GM13977 (cell line): ENCODE measurements around the gene PMM2.
"Not testable (repeated sequence)": the region's sequence is repeated elsewhere in the genome, so short reads cannot be mapped to it uniquely, and the experiment has no call there.

Experiments used
- DNase-seq: peaks from one replicate; pipeline ENCODE4 v3.0.0; 2012; ENCODE audit warnings: low spot score
- in situ Hi-C: fragments of 300-500 bp; cut with MboI; formaldehyde crosslinking; loops from one replicate; pipeline ENCODE4 v1.12.0; 2022; ENCODE audit warnings: low sequenced_read_pairs, low pct_unique_long_range_greater_than_20kb, mixed read lengths, inconsistent platforms; ENCODE audit not compliant: unreplicated experiment
- TF ChIP-seq, protein P1 (sequence below): IDR thresholded peaks from 2 replicates; pipeline ENCODE4 v1.5.1; 2012; ENCODE audit warnings: mild to moderate bottlenecking, control low read depth; ENCODE audit not compliant: insufficient read depth; ENCODE audit errors: extremely low read depth, missing control alignments

The PMM2 gene

DNA sequence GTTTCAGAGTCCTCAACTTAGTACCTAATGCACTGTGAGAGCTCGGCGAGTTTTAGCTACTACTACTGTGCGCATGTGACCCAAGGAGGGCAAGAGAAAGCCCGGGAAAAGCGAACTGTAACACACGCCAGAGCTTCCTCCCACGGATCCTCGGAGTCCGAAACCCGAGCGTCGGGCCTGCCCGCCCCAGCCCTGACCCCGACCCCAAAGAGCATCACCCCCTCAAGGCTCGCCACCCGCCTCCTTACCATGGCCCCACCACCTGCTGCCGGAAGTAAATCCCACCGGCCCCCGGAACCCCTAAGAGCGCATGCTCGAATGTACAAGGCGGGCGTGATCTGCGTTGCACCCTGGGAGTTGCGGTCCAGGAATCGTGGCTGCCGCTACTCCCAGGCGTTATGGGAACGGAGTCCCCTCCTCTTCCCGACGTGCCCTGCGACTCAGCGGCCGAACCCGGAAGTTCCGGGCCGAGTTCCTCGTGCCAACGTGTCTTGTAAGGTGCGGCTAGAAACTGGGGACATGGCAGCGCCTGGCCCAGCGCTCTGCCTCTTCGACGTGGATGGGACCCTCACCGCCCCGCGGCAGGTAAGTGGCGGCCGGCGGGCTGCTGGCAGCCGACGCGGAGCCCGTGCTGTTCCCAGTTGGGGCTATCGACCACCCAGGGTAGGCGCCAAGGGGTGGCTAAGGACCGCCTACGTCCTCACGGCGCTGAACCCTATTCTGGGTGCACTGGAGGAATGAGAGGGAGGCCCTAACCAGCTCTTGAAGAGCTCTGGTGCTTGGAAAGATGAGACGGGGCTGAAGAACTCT, at the start of gene PMM2, which contains the start of gene TMEM186:
Gene PMM2, plus strand, starts transcription at position 476 of the 810 bp plus-strand sequence. Its CDS starts 44 bp downstream, at position 520.
Gene TMEM186, minus strand, starts transcription at position 276 of the 810 bp plus-strand sequence. Its CDS starts 25 bp downstream, at position 251.
- DNase-seq: peak; percentile 97
- TF ChIP-seq, protein P1, sequence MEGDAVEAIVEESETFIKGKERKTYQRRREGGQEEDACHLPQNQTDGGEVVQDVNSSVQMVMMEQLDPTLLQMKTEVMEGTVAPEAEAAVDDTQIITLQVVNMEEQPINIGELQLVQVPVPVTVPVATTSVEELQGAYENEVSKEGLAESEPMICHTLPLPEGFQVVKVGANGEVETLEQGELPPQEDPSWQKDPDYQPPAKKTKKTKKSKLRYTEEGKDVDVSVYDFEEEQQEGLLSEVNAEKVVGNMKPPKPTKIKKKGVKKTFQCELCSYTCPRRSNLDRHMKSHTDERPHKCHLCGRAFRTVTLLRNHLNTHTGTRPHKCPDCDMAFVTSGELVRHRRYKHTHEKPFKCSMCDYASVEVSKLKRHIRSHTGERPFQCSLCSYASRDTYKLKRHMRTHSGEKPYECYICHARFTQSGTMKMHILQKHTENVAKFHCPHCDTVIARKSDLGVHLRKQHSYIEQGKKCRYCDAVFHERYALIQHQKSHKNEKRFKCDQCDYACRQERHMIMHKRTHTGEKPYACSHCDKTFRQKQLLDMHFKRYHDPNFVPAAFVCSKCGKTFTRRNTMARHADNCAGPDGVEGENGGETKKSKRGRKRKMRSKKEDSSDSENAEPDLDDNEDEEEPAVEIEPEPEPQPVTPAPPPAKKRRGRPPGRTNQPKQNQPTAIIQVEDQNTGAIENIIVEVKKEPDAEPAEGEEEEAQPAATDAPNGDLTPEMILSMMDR: no peak
- in situ Hi-C loops: loop anchor here (10.0 to 25.0 kb wide), 2 partner anchors 123 to 235 kb away; partner anchors contain the start of gene ABAT

DNA sequence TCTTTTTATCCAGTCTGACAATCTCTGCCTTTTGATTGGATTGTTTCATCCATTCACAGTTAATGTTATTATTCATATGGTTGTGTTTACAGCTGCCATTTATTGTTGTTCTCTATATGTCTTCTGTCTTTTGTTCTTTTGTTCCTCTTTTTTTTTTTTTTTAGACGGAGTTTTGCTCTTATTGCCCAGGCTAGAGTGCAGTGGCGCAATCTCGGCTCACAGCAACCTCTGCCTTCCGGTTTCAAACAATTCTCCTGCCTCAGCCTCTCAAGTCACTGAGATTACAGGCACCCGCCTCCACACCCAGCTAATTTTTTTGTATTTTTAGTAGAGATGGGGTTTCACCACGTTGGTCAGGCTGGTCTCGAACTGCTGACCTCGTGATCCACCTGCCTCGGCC, 48.7 kb upstream of the PMM2 start:
- in situ Hi-C loops, DNase-seq: not testable (repeated sequence)

DNA sequence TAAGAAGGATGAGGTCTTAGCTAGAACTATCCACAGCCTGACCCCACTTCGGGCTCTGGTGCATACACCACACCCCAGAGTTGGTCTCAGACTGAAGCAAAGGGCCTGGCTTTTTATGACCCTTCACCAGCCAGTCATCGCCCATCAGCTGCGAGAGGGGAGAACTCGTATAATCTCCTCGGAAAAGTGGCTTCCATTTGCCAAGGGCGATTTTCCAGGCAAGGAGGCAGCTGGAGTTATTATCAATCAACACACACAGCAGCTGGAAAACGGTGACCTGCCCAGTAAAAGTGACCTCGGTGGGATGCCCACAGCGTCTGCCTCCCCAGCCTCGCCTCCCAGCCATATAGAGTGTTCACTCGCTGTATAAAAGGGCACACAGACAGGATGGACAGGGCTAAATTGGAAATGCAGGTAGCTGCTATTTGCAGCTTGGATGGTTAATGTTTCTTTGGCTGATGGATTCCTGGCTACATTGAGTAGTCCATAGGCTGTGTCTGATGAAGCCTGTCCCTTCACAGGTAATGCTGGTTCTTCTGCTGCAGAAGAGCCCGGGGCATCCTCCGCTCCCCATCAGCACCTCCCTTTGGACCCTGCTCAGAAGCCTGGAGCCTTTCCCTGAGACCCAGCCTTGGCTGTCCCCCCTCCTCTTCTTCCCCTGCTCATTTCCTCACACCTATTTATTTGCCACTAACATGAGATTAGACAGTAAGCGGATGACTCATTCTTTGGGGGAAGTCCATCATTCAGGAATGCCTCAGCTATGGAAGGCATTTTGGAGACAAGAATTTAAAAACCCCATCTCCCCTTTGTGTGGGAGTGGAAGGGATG, 45.9 kb upstream of the PMM2 start:
- DNase-seq: no peak
- TF ChIP-seq, protein P1: no peak
- in situ Hi-C loops: no loop called here

DNA sequence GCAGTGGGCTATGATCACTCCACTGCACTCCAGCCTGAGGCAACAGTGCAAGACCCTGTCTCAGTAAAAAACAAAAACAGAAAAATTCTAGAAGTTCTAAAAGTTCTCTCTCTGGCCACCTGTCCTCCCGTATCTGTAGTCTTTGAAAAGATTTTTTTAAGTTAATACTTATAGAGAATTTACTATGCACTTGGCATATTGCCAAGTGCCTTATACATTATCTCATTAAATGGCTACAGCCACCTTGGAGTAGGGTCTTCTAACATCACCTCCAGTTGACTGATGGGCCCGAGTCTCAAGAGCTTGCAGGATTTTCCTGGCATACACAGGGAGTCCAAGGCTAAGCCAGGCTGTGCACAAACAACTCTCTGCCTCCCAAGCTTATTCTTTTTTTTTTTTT, 44.9 kb upstream of the PMM2 start:
- no peak for DNase-seq
- in situ Hi-C loops: no loop called here
- TF ChIP-seq, protein P1: no peak

DNA sequence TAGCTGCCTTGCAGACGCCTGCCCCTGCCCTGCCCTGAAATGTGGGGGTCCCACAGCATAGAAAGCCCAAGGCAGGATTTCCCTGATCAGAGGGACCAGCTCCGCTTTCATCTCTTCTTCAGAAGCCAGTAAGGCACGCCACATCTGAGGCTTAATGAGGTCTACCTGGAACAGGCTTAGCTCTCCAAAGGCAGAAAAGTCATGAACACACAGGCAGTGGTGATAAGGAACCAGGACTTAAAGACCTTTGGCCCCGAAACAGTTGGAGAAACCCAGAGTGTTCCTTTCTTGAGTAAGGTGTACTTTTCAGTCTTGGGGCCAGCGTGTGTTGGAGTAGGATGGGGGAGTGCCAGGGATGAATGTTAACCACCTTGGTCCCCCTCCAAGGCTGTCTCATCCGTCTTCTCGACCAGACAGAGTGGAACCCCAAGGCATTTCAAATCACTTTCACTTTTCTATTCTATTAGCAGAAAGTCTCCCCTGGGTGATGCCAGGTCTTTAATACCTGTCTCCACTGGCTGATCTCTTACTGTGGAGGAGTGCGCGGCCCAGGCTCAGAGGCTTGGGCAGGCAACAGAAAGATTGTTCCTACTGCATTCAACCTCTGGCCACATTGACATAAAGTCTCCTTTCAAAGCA, 44.1 kb upstream of the PMM2 start:
- in situ Hi-C loops: no loop called here
- DNase-seq: no peak
- TF ChIP-seq, protein P1: no peak

DNA sequence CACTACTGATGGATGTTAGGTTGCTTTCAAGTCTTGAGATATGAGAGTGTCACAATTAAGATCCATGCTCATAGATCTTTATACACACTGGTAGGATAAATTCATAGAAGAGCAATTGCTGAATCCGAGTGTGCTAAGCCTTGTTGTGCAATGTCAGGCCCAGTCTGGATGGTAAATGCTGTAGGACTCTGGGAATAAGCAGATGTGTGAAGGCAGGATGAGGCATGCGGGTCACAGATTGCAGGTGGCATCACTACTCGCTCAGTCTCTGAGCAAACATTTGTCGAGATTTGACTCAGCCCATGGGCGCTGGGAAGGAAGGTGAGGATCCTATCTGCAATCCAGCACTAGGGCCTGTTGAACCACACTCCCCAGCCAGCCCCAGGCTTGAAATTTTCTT, 40.9 kb upstream of the PMM2 start:
- no peak for DNase-seq
- in situ Hi-C loops: no loop called here
- TF ChIP-seq, protein P1: no peak
